Common myeloid progenitor, CD34-positive (primary cell): ENCODE results near the gene GNB1L.

Experiments used
- CTCF ChIA-PET: fragments of 350-600 bp; sonication (Branson Sonifier 250); formaldehyde crosslinking; loops from one replicate; lab custom pipeline; 2021; ENCODE audit warnings: antibody characterized with exemption; lab: Charles Lee
- POLR2A ChIA-PET: fragments of 350-600 bp; sonication (Branson Sonifier 250); formaldehyde crosslinking; loops from one replicate; lab custom pipeline; 2021; ENCODE audit warnings: antibody characterized with exemption; lab: Charles Lee
- DNase-seq, 3 donors: peaks; one replicate each; pipeline versions ENCODE4 v3.0.0 to v3.0.0-alpha.2; 2013
- H3K27ac ChIP-seq, 2 experiments: 1 replicate in 1 of 2; 2 replicates in 1 of 2; pipeline ENCODE4 v1.7.0; 2013; ENCODE audit warnings: inconsistent platforms in 2 of 2, low read length in 2 of 2, mild to moderate bottlenecking in 2 of 2, low read depth in 1 of 2, moderate library complexity in 1 of 2; ENCODE audit not compliant: severe bottlenecking in 2 of 2, insufficient read depth in 1 of 2, poor library complexity in 1 of 2
- H3K27me3 ChIP-seq, 5 experiments: replicated peaks in 2 of 5; 1 replicate in 3 of 5; 2 replicates in 2 of 5; pipeline versions ENCODE4 v1.6.1 to v1.7.0; 2013; ENCODE audit warnings: low read length in 4 of 5, mild to moderate bottlenecking in 2 of 5, moderate library complexity in 2 of 5, inconsistent platforms in 1 of 5; ENCODE audit not compliant: insufficient read depth in 5 of 5, control insufficient read depth in 4 of 5
- H3K36me3 ChIP-seq, 4 experiments: 1 replicate in 2 of 4; 2 replicates in 2 of 4; pipeline versions ENCODE4 v1.6.1 to v1.7.0; 2013; ENCODE audit warnings: low read length in 3 of 4, control low read depth in 1 of 4, mild to moderate bottlenecking in 1 of 4; ENCODE audit not compliant: control insufficient read depth in 4 of 4, insufficient read depth in 4 of 4
- H3K4me1 ChIP-seq, 4 experiments: 1 replicate in 3 of 4; 2 replicates in 1 of 4; pipeline versions ENCODE4 v1.6.1 to v1.7.1; 2013; ENCODE audit warnings: low read length in 3 of 4, mild to moderate bottlenecking in 3 of 4, control low read depth in 1 of 4, inconsistent platforms in 1 of 4, moderate library complexity in 1 of 4; ENCODE audit not compliant: control insufficient read depth in 4 of 4, insufficient read depth in 4 of 4; ENCODE audit errors: control extremely low read depth in 1 of 4
- H3K4me3 ChIP-seq, 7 experiments: 1 replicate in 4 of 7; 2 replicates in 3 of 7; pipeline versions ENCODE4 v1.5.1 to v1.7.0; 2013; ENCODE audit warnings: mild to moderate bottlenecking in 7 of 7, low read length in 6 of 7, moderate library complexity in 6 of 7, inconsistent platforms in 2 of 7, low read depth in 2 of 7, control low read depth in 1 of 7; ENCODE audit not compliant: insufficient read depth in 4 of 7, control insufficient read depth in 1 of 7; ENCODE audit errors: extremely low read depth in 1 of 7
- H3K9me3 ChIP-seq, 5 experiments: 1 replicate in 4 of 5; 2 replicates in 1 of 5; pipeline versions ENCODE4 v1.6.1 to v1.7.1; 2013; ENCODE audit warnings: low read length in 4 of 5, mild to moderate bottlenecking in 2 of 5, inconsistent platforms in 1 of 5, low read depth in 1 of 5, moderate library complexity in 1 of 5; ENCODE audit not compliant: control insufficient read depth in 4 of 5, insufficient read depth in 2 of 5; ENCODE audit errors: control extremely low read depth in 1 of 5
- WGBS: methylation state at CpG from one replicate; pipeline ENCODE4 v1.1.5; 2013; ENCODE audit not compliant: insufficient coverage; 5-methylcytosine and 5-hydroxymethylcytosine counted together

Gene GNB1L

DNA sequence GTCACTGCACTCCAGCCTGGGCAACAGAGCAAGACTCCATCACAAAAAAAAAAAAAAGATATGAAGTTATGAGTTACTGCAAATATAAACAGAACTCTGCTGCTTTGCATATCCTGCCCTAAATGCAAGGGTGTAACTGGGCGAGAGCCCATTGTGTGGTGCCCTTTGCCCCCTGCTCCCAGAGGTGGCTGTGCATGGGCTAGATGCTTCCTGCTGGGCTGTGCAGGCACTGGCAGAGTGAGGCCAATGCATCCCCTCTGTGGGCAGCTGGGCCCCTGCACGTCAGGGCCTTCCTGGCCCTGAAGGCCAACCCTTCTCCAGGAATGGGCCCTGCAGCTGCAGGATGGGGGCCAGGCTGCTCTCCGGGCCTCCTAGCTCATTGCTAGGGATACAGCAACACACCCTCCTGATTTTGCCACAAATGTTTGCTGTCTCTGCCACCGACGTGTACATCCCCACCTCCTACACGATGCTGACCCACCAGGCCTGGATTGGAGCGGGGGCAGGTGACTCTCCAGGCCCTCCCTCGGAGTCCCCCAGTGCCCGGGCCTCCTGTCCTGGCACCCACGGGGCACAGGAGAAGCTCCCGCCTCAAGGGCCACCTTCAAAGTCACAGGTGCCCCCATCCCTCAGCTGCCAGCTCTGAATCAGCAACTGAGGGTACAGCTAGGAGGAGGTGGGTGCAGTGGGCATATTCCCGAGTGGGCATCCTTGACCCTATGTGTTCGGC lies 46.2 kb upstream of the GNB1L start:
- H3K4me1 ChIP-seq: no peaks in the 10 kb centered on the region

DNA sequence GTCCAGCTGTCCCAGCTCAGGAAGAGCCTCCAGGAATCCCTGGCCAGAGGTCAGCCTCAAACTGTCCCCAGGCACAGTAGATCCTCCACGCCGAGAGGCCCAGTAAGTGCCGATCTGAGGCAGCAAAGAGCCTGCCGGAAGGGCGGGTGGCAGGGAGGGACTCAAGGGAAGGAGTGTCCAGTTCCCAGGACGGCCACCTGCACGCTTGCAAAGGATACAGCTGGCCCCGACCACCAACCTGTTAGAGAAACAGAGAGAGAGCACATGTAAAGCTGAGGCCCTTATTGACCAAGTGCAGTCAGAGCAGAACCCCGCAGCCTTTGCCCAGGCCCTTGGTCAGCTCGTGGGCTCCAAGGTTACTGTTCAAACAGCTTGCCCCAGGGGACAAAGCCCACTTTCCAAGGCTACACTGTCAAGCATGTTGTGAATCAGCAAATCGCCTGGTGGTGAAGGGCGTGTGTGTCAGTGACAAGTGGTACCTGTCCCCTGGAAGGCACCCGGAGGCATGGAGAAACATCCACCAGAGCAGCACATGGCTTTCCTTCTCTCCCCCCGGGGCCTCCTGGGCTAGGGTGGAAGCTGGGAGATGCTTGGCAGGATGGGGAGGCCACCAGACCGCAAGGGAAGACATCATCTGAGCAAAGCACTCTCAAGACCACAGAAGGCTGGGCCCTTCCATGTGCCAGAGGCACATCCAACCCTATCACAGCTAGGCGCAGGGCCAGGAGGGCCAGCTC lies 44.3 kb upstream of the GNB1L start:
- no peaks in the 10 kb centered on the region for H3K9me3 ChIP-seq
- ChIA-PET CTCF (interaction anchor here (1.0 kb wide), 1 partner anchor 9 kb away, joined by 3 read pairs; no protein-coding TSS in a partner anchor), POLR2A (no interaction called here)
- peaks cover 0 to 2% (median under 1%) of the 10 kb centered on the region in 4 experiments for H3K4me1 ChIP-seq
- no peaks in the 10 kb centered on the region for H3K27me3 ChIP-seq
- DNase-seq: no peak
- H3K27ac ChIP-seq: no peak overlapping the region
- peaks cover under 1 to 28% (median 18%) of the 10 kb centered on the region in 4 experiments for H3K36me3 ChIP-seq
- WGBS: 97% methylated on average over 15 of the region's 16 CpGs
- no peak overlapping the region for H3K4me3 ChIP-seq

More for the DNA sequence above, 46.2 kb upstream of the GNB1L start:
- H3K27ac ChIP-seq: no peak overlapping the region
- peaks cover 0 to 23% (median 10%) of the 10 kb centered on the region in 4 experiments for H3K36me3 ChIP-seq
- no peaks in the 10 kb centered on the region for H3K9me3 ChIP-seq
- POLR2A ChIA-PET: no interaction called here
- 98% methylated on average over 13 of the region's 13 CpGs for WGBS
- no peaks in the 10 kb centered on the region for H3K27me3 ChIP-seq
- CTCF ChIA-PET: interaction anchor here (1.2 to 1.6 kb wide), 7 partner anchors 8 to 170 kb away, joined by 3 to 6 read pairs (median 3); no protein-coding TSS in a partner anchor
- no peak overlapping the region for H3K4me3 ChIP-seq
- DNase-seq: no peak

- ChIA-PET CTCF (interaction anchor here (1.2 to 2.3 kb wide), 2 partner anchors 107 to 168 kb away, joined by 3 to 8 read pairs; no protein-coding TSS in a partner anchor), POLR2A (no interaction called here)
- no peak overlapping the region for H3K4me3 ChIP-seq
- no peaks in the 10 kb centered on the region for H3K9me3 ChIP-seq
- no peak for DNase-seq
- 95% methylated on average over 5 of the region's 7 CpGs for WGBS
- no peak overlapping the region for H3K27ac ChIP-seq
- peaks cover 2 to 31% (median 20%) of the 10 kb centered on the region in 4 experiments for H3K36me3 ChIP-seq
- no peaks in the 10 kb centered on the region for H3K27me3 ChIP-seq
- peaks cover 3 to 10% (median 7%) of the 10 kb centered on the region in 4 experiments for H3K4me1 ChIP-seq
Measured at GRCh38 chr22:19898145-19898544, 43.5 kb upstream of the GNB1L start.

DNA sequence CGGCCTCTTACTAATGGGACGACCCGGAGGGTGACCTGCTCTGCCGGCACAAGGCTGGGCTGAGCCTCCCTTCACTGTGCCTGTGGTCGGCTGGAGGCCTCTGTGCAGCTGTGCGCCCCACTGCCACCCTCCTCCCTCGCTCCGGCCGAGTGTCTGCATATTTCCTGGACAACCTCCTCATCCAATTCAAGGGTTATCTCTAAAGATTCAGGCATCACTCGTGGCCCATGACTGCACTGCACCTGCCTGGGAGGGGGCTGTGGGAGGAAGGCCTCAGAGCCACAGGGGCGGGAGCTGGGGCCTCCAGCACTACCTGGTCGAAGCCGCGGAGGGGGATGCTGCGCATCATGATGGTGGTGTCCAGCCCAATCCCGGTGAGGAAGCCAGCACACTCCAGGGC lies 43.1 kb upstream of the GNB1L start:
- 92% methylated on average over 13 of the region's 16 CpGs for WGBS
- ChIA-PET CTCF (interaction anchor here (1.2 to 2.3 kb wide), 2 partner anchors 106 to 167 kb away, joined by 3 to 8 read pairs; no protein-coding TSS in a partner anchor), POLR2A (no interaction called here)
- Histone ChIP-seq H3K36me3 (peaks cover 2 to 31% (median 20%) of the 10 kb centered on the region in 4 experiments), H3K4me3 (no peak overlapping the region), H3K27me3 (no peaks in the 10 kb centered on the region), H3K27ac (no peak overlapping the region), H3K4me1 (peaks cover 4 to 14% (median 12%) of the 10 kb centered on the region in 4 experiments), H3K9me3 (no peaks in the 10 kb centered on the region)
- no peak for DNase-seq

GRCh38 chr22:19896665-19897355 lies 42.1 kb upstream of the GNB1L start:
- CTCF ChIA-PET: interaction anchor here (0.9 to 2.3 kb wide), 5 partner anchors 17 to 166 kb away, joined by 3 to 8 read pairs (median 3); no protein-coding TSS in a partner anchor
- H3K4me1 ChIP-seq: peaks cover 9 to 23% (median 21%) of the 10 kb centered on the region in 4 experiments

GRCh38 chr22:19895160-19895849 lies 40.6 kb upstream of the GNB1L start:
- H3K27ac ChIP-seq: no peak overlapping the region
- no peak overlapping the region for H3K4me3 ChIP-seq
- peaks cover 9 to 38% (median 36%) of the 10 kb centered on the region in 4 experiments for H3K4me1 ChIP-seq
- H3K36me3 ChIP-seq: peaks cover 2 to 29% (median 17%) of the 10 kb centered on the region in 4 experiments
- ChIA-PET CTCF (interaction anchor here (1.3 kb wide), 1 partner anchor 18 kb away, joined by 3 read pairs; no protein-coding TSS in a partner anchor), POLR2A (no interaction called here)
- no peaks in the 10 kb centered on the region for H3K9me3 ChIP-seq
- H3K27me3 ChIP-seq: no peaks in the 10 kb centered on the region
- DNase-seq: no peak
- 96% methylated on average over 22 of the region's 23 CpGs for WGBS

More at GRCh38 chr22:19896665-19897355, 42.1 kb upstream of the GNB1L start:
- no peak overlapping the region for H3K4me3 ChIP-seq
- DNase-seq: no peak
- H3K27me3 ChIP-seq: no peaks in the 10 kb centered on the region
- no peak overlapping the region for H3K27ac ChIP-seq
- POLR2A ChIA-PET: no interaction called here
- 97% methylated on average over 11 of the region's 15 CpGs for WGBS
- H3K9me3 ChIP-seq: no peaks in the 10 kb centered on the region
- peaks cover 2 to 30% (median 20%) of the 10 kb centered on the region in 4 experiments for H3K36me3 ChIP-seq
